Esophagus squamous epithelium (tissue), 5 donors: ENCODE results near the gene RASSF10. TPM values are rescaled to one million over a fixed set of nuclear protein-coding genes. Genes with fewer than 3 reads are reported as not detected.

Experiments
- DNase-seq: peaks from one replicate; lab custom pipeline; 2025; lab: John Stamatoyannopoulos, UW
- H3K27ac ChIP-seq, 4 donors: fragments of 200-600 bp; sonication (generic); one replicate each; pipeline ENCODE4 v1.5.1; 2016 to 2019; ENCODE audit warnings: mild to moderate bottlenecking in 1 of 4
- H3K27me3 ChIP-seq, 4 donors: fragments of 200-600 bp; sonication (generic); 1 replicate in 3 of 4; 2 replicates in 1 of 4; pipeline versions ENCODE4 v1.5.1 to v1.6.0; 2017 to 2021; ENCODE audit warnings: antibody characterized with exemption in 1 of 4
- H3K36me3 ChIP-seq, 3 donors: fragments of 200-600 bp; sonication (generic); one replicate each; pipeline ENCODE4 v1.5.1; 2016 to 2019
- H3K4me1 ChIP-seq, 3 donors: fragments of 200-600 bp; sonication (generic); one replicate each; pipeline ENCODE4 v1.5.1; 2017 to 2019
- H3K4me3 ChIP-seq, 4 donors: fragments of 200-600 bp; sonication (generic); 1 replicate in 3 of 4; 2 replicates in 1 of 4; pipeline ENCODE4 v1.5.1; 2016 to 2019; ENCODE audit warnings: mild to moderate bottlenecking in 2 of 4, moderate library complexity in 1 of 4
- H3K9me3 ChIP-seq, 3 donors: fragments of 200-600 bp; sonication (generic); one replicate each; pipeline ENCODE4 v1.5.1; 2016 to 2019
- POLR2A ChIP-seq, 4 donors: fragments of 450-650 bp; IDR thresholded peaks; one replicate each; pipeline ENCODE4 v1.6.1; 2017; ENCODE audit warnings: antibody characterized with exemption in 4 of 4, mild to moderate bottlenecking in 4 of 4, moderate library complexity in 3 of 4
- WGBS, 2 donors: methylation state at CpG; one replicate each; pipeline ENCODE4 v1.1.5; 2018; 5-methylcytosine and 5-hydroxymethylcytosine counted together
- intact Hi-C: fragments of 100-400 bp; cut with DNase I; formaldehyde crosslinking; loops from one replicate; pipeline ENCODE4 v1.15.0; 2022
- total RNA-seq, 4 donors: library from RNA; depleted of rRNA; stranded (reverse); fragments of >200 nt; gene quantifications; one replicate each; pipeline ENCODE4 v1.1.0, GENCODE V29; 2016
- TF ChIP-seq, protein P1 (sequence below), 6 experiments: fragments of 450-650 bp in 4 of 6; fragments of 200-600 bp in 2 of 6; sonication (generic) in 2 of 6; IDR thresholded peaks; one replicate each; pipeline ENCODE4 v1.5.1; 2016 to 2019; ENCODE audit warnings: antibody characterized with exemption in 6 of 6, mild to moderate bottlenecking in 4 of 6, moderate library complexity in 4 of 6
- donor health status: DM: yes; HTN: yes; CAD: no.

Gene RASSF10
- total RNA-seq, 4 donors from 2014 or later, result 9.6 to 15.2 (median 11.5) TPM

GRCh38 chr11:12995823-12996222 is 13.3 kb upstream of the RASSF10 start:
- no peak overlapping the region for H3K27ac ChIP-seq
- no peak for DNase-seq
- intact Hi-C loops, result no loop called here
- H3K27me3 ChIP-seq, result no peaks in the 10 kb centered on the region
- TF ChIP-seq, protein P1, sequence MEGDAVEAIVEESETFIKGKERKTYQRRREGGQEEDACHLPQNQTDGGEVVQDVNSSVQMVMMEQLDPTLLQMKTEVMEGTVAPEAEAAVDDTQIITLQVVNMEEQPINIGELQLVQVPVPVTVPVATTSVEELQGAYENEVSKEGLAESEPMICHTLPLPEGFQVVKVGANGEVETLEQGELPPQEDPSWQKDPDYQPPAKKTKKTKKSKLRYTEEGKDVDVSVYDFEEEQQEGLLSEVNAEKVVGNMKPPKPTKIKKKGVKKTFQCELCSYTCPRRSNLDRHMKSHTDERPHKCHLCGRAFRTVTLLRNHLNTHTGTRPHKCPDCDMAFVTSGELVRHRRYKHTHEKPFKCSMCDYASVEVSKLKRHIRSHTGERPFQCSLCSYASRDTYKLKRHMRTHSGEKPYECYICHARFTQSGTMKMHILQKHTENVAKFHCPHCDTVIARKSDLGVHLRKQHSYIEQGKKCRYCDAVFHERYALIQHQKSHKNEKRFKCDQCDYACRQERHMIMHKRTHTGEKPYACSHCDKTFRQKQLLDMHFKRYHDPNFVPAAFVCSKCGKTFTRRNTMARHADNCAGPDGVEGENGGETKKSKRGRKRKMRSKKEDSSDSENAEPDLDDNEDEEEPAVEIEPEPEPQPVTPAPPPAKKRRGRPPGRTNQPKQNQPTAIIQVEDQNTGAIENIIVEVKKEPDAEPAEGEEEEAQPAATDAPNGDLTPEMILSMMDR (IDR thresholded peaks at IDR 0.05), result no peak
- no peak for TF ChIP-seq POLR2A (IDR thresholded peaks at IDR 0.05)
- peaks cover 0 to 17% (median 0%) of the 10 kb centered on the region in 3 donors for H3K4me1 ChIP-seq
- no peaks in the 10 kb centered on the region for H3K9me3 ChIP-seq
- no peak overlapping the region for H3K4me3 ChIP-seq
- H3K36me3 ChIP-seq, result no peaks in the 10 kb centered on the region

- TF ChIP-seq, protein P1 (IDR thresholded peaks at IDR 0.05), result no peak
- no peak for TF ChIP-seq POLR2A (IDR thresholded peaks at IDR 0.05)
- Histone ChIP-seq H3K27ac (no peak overlapping the region), H3K4me1 (peaks cover 0 to 22% (median 0%) of the 10 kb centered on the region in 3 donors), H3K36me3 (no peaks in the 10 kb centered on the region), H3K4me3 (no peak overlapping the region), H3K27me3 (no peaks in the 10 kb centered on the region), H3K9me3 (no peaks in the 10 kb centered on the region)
- no peak for DNase-seq
- intact Hi-C loops, result no loop called here
- 79 to 89% methylated on average over 1 of the region's 1 CpG for WGBS, 2 donors
These were observed 11.9 kb upstream of the RASSF10 start for GRCh38 chr11:12997168-12997567.

GRCh38 chr11:12998336-12998735 is 10.8 kb upstream of the RASSF10 start:
- no peak for TF ChIP-seq POLR2A (IDR thresholded peaks at IDR 0.05)
- TF ChIP-seq, protein P1 (IDR thresholded peaks at IDR 0.05), result no peak
- Histone ChIP-seq H3K27ac (peak overlapping the region in 1 of 4 donors; percentile 68), H3K27me3 (peaks cover 0 to 2% (median 0%) of the 10 kb centered on the region in 4 donors), H3K4me3 (no peak overlapping the region), H3K4me1 (peaks cover 0 to 22% (median 0%) of the 10 kb centered on the region in 3 donors), H3K36me3 (no peaks in the 10 kb centered on the region), H3K9me3 (no peaks in the 10 kb centered on the region)
- intact Hi-C loops, result no loop called here
- WGBS, 2 donors, result 74 to 78% methylated on average over 5 of the region's 5 CpGs
- no peak for DNase-seq

GRCh38 chr11:12999597-12999996 is 9.5 kb upstream of the RASSF10 start:
- Histone ChIP-seq H3K27ac (peak overlapping the region in 1 of 4 donors; percentile 68), H3K36me3 (no peaks in the 10 kb centered on the region), H3K4me1 (peaks cover 0 to 26% (median 0%) of the 10 kb centered on the region in 3 donors), H3K27me3 (peaks cover 0 to 7% (median 0%) of the 10 kb centered on the region in 4 donors), H3K9me3 (no peaks in the 10 kb centered on the region), H3K4me3 (no peak overlapping the region)
- DNase-seq, result no peak
- TF ChIP-seq, protein P1 (IDR thresholded peaks at IDR 0.05), result no peak
- no peak for TF ChIP-seq POLR2A (IDR thresholded peaks at IDR 0.05)
- intact Hi-C loops, result no loop called here
- WGBS, 2 donors, result 67 to 73% methylated on average over 7 of the region's 7 CpGs

DNA sequence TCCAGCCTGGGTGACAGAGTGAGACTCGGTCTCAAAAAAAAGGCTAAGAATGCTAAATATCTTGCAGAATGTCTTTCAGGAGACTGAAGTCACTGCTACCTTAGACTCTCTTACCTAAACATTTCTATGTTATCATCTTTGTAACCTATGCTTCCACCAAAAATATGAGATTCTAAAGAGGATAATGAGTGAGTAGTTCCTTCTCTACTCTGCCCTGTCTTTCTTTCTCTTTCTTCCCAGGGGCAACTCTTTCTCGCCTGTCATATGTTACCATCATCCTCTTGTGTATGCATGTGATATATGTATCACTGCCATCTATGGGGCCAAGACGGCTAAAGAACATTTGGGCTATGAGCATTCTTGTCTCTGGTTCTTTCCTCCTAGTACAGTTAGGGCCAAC is 9.0 kb upstream of the RASSF10 start:
- WGBS, 2 donors, result 93 to 95% methylated on average over 3 of the region's 3 CpGs
- no peak for TF ChIP-seq POLR2A (IDR thresholded peaks at IDR 0.05)
- peak overlapping the region in 1 of 4 donors; percentile 65 for H3K27ac ChIP-seq
- no peak for DNase-seq
- H3K4me1 ChIP-seq, result peaks cover 0 to 26% (median 0%) of the 10 kb centered on the region in 3 donors
- intact Hi-C loops, result no loop called here
- peaks cover 0 to 7% (median 0%) of the 10 kb centered on the region in 4 donors for H3K27me3 ChIP-seq
- no peaks in the 10 kb centered on the region for H3K9me3 ChIP-seq
- no peak overlapping the region for H3K4me3 ChIP-seq
- no peaks in the 10 kb centered on the region for H3K36me3 ChIP-seq

GRCh38 chr11:13000721-13001120 is 8.4 kb upstream of the RASSF10 start:
- 40 to 51% methylated on average over 1 to 5 of the region's 5 CpGs for WGBS, 2 donors
- peaks cover 0 to 26% (median 0%) of the 10 kb centered on the region in 3 donors for H3K4me1 ChIP-seq
- intact Hi-C loops, result no loop called here
- H3K9me3 ChIP-seq, result no peaks in the 10 kb centered on the region
- no peak for DNase-seq
- TF ChIP-seq, protein P1 (IDR thresholded peaks at IDR 0.05), result no peak
- TF ChIP-seq POLR2A (IDR thresholded peaks at IDR 0.05), result no peak
- no peaks in the 10 kb centered on the region for H3K36me3 ChIP-seq
- H3K4me3 ChIP-seq, result no peak overlapping the region
- peak overlapping the region in 1 of 4 donors; percentile 65 for H3K27ac ChIP-seq
- peaks cover 0 to 7% (median 0%) of the 10 kb centered on the region in 4 donors for H3K27me3 ChIP-seq
